ENCODE data around the gene YARS1. TPM values are rescaled to one million over a fixed set of nuclear protein-coding genes. Genes with fewer than 3 reads are reported as not detected.

YARS1 gene
- total RNA-seq, 1 experiment from 2014 or later: 115 TPM

DNA sequence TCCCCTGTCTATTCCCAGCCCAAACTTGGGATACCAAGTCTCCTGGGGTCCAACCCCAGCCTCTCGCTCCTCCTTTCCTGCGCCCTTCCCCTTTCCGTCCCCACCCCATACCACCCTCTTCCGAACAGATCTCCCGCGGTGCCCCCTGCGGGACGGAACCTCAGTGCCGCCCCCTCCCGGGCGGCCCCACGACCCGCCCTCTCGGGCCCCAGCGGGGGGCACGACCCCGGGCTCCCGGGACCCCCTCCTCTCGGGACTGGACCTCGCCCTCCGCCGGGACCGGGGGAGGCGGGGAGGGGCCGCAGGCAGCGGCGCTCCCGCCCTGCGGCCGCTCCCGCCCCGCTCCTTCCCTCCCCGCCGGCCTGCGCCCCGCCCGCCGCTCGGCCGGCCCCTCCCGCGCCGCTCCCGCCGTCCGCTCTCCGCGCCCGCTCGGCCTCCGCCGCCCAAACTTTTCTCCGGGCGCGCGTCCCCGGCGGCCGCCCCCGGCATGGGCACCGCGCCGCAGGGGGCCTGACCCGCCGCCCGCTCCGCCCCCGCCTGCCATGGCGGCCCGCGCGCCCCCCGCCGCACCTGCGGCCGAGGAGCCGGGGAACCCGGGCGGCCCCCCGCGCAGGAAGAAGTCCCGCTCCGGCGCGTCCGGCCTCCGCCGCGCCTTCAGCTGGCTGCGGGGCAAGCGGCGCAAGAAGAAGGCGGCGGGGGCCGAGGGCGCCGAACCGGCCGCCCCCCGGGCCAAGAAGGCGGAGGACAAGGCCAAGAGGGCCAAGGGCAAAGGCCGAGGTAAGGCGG, 75.6 kb downstream of the YARS1 start:
- no peaks in the 10 kb centered on the region for H3K9me2 ChIP-seq (replicated peaks; ENCODE audit: low read length)
- DNase-seq: peak; percentile 49
- 0 out of 2 replicates have a peak, but pooled peaks cover 3% of the 10 kb centered on the region for H4K20me1 ChIP-seq (ENCODE audit: low read length)
- POLR2A ChIA-PET (ENCODE audit: unreplicated experiment): no interaction called here
- peak; percentile 59 for ATAC-seq
- no peaks in the 10 kb centered on the region for H3K9me3 ChIP-seq (ENCODE audit: low read length)
- peaks cover 29% of the 10 kb centered on the region for H3K4me1 ChIP-seq (ENCODE audit: insufficient read depth, low read length)
- H3F3A ChIP-seq (ENCODE audit: low read length, unreplicated experiment): no peaks in the 10 kb centered on the region
- peak overlapping the region; percentile 97 for H3K4me3 ChIP-seq (ENCODE audit: low read length)
- H3K36me3 ChIP-seq (ENCODE audit: low read depth, low read length): peaks cover 7% of the 10 kb centered on the region
- BruUV-seq (replicated peaks): no TSS peak
- peaks cover 55% of the 10 kb centered on the region for H3K79me2 ChIP-seq (ENCODE audit: low read length)
- H3K27me3 ChIP-seq (ENCODE audit: low read length): no peaks in the 10 kb centered on the region
- no peak for TF ChIP-seq EZH2 (IDR thresholded peaks at IDR 0.05; ENCODE audit: low read length, unreplicated experiment)
- TF ChIP-seq, protein P1, sequence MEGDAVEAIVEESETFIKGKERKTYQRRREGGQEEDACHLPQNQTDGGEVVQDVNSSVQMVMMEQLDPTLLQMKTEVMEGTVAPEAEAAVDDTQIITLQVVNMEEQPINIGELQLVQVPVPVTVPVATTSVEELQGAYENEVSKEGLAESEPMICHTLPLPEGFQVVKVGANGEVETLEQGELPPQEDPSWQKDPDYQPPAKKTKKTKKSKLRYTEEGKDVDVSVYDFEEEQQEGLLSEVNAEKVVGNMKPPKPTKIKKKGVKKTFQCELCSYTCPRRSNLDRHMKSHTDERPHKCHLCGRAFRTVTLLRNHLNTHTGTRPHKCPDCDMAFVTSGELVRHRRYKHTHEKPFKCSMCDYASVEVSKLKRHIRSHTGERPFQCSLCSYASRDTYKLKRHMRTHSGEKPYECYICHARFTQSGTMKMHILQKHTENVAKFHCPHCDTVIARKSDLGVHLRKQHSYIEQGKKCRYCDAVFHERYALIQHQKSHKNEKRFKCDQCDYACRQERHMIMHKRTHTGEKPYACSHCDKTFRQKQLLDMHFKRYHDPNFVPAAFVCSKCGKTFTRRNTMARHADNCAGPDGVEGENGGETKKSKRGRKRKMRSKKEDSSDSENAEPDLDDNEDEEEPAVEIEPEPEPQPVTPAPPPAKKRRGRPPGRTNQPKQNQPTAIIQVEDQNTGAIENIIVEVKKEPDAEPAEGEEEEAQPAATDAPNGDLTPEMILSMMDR (conservative IDR thresholded peaks at IDR 0.05; ENCODE audit: low read depth, low read length): peak; percentile 48
- H3K9ac ChIP-seq (ENCODE audit: low read length): peak overlapping the region; percentile 92
- CTCF ChIA-PET: interaction anchor here (1.6 kb wide), 1 partner anchor 29 kb away, joined by 3 read pairs; no protein-coding TSS in a partner anchor
- H3K4me2 ChIP-seq (ENCODE audit: low read length): peak overlapping the region; percentile 99
- H3K27ac ChIP-seq (ENCODE audit: low read length): peak overlapping the region; percentile 80
- intact Hi-C loops (cut with micrococcal nuclease): no loop called here
- H2AFZ ChIP-seq (ENCODE audit: low read length): peak overlapping the region; percentile 88

DNA sequence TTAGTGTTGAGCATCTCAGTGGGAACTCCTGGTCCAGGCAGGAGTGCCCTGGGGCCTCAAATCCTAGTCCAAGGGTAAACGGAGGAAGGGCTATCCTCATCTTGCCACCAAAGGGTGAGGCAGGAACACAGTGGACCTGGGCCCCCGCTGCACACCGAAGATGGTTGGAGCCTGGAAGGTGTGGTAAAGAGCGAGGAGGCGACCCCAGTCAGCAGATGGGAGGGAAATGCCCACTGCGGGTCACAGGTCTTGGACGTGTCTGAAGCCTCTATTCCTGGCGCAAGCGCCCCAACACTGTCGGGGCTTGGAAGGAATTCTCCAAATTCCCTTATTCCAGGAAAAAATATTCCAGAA, 76.1 kb downstream of the YARS1 start:
- peak overlapping the region; percentile 55 for H3K9ac ChIP-seq (ENCODE audit: low read length)
- DNase-seq (no peak), ATAC-seq (peak; percentile 2; the same call in 1 of the 2 replicates)
- H3K4me2 ChIP-seq (ENCODE audit: low read length): peak overlapping the region; percentile 77
- peak overlapping the region; percentile 88 for H2AFZ ChIP-seq (ENCODE audit: low read length)
- H3F3A ChIP-seq (ENCODE audit: low read length, unreplicated experiment): no peaks in the 10 kb centered on the region
- TF ChIP-seq EZH2 (IDR thresholded peaks at IDR 0.05; ENCODE audit: low read length, unreplicated experiment) (no peak), EZH2phosphoT487 (IDR thresholded peaks at IDR 0.05; ENCODE audit: borderline replicate concordance, low read length) (no peak)
- TF ChIP-seq, protein P1 (conservative IDR thresholded peaks at IDR 0.05; ENCODE audit: low read depth, low read length): no peak
- intact Hi-C loops (cut with micrococcal nuclease): no loop called here
- no peaks in the 10 kb centered on the region for H3K9me3 ChIP-seq (ENCODE audit: low read length)
- no peaks in the 10 kb centered on the region for H3K9me2 ChIP-seq (replicated peaks; ENCODE audit: low read length)
- H3K4me1 ChIP-seq (ENCODE audit: insufficient read depth, low read length): peaks cover 29% of the 10 kb centered on the region
- TSS peak; percentile 44 for BruUV-seq (replicated peaks)
- H3K27ac ChIP-seq (ENCODE audit: low read length): no peak overlapping the region
- ChIA-PET CTCF (no interaction called here), POLR2A (ENCODE audit: unreplicated experiment) (no interaction called here)
- peak overlapping the region; percentile 73 for H3K4me3 ChIP-seq (ENCODE audit: low read length)
- peaks cover 3% of the 10 kb centered on the region; the same call in 1 of the 2 replicates for H3K36me3 ChIP-seq (ENCODE audit: low read depth, low read length)
- H3K79me2 ChIP-seq (ENCODE audit: low read length): peaks cover 49% of the 10 kb centered on the region
- no peaks in the 10 kb centered on the region for H3K27me3 ChIP-seq (ENCODE audit: low read length)
- H4K20me1 ChIP-seq (ENCODE audit: low read length): no peaks in the 10 kb centered on the region
